B cell (primary cell): ENCODE results near the gene PLS3.

Source experiments
- EZH2 ChIP-seq: IDR thresholded peaks from 2 replicates; pipeline ENCODE4 v1.6.1; 2012; ENCODE audit warnings: borderline replicate concordance, low read depth, mild to moderate bottlenecking, moderate library complexity, low read length; ENCODE audit not compliant: insufficient read depth, poor library complexity, severe bottlenecking
- TF ChIP-seq, protein P1 (sequence below): fragments of 200-600 bp; IDR thresholded peaks from one replicate; pipeline ENCODE4 v1.8.0; 2022; ENCODE audit warnings: antibody characterized with exemption, mild to moderate bottlenecking

DNA sequence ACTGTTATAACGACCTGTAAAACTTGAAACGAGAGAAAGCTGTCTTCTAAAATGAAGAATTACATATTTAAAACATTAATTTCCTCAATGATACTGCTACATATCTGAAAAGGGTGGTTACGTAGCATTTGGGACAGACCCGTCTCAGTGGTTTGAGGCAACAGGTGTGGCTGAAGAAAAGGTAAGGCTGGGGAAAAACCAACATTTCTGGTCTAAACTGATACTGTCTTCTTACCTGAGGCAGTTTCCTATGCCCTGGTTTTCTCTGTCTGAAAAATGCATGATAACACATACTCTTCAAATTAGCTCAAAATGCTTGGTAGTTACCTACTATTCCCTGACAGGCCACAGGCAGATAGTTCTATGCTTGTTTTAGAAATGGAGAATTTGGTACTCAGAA is 30.4 kb downstream of the PLS3 start:
- TF ChIP-seq, protein P1, sequence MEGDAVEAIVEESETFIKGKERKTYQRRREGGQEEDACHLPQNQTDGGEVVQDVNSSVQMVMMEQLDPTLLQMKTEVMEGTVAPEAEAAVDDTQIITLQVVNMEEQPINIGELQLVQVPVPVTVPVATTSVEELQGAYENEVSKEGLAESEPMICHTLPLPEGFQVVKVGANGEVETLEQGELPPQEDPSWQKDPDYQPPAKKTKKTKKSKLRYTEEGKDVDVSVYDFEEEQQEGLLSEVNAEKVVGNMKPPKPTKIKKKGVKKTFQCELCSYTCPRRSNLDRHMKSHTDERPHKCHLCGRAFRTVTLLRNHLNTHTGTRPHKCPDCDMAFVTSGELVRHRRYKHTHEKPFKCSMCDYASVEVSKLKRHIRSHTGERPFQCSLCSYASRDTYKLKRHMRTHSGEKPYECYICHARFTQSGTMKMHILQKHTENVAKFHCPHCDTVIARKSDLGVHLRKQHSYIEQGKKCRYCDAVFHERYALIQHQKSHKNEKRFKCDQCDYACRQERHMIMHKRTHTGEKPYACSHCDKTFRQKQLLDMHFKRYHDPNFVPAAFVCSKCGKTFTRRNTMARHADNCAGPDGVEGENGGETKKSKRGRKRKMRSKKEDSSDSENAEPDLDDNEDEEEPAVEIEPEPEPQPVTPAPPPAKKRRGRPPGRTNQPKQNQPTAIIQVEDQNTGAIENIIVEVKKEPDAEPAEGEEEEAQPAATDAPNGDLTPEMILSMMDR = no peak
- TF ChIP-seq EZH2 = no peak
